Mesenchymal stem cell (in vitro differentiated cells and primary cell): ENCODE results near the gene SLC35E1. TPM values are rescaled to one million over a fixed set of nuclear protein-coding genes. Genes with fewer than 3 reads are reported as not detected.

Experiments
- DNase-seq: peaks from one replicate; pipeline ENCODE4 v3.0.0-alpha.2; 2013
- H2AFZ ChIP-seq: one replicate; pipeline ENCODE4 v1.6.1; 2013; ENCODE audit warnings: low read depth, mild to moderate bottlenecking, control low read depth, inconsistent platforms, low read length, moderate library complexity
- H2AK5ac ChIP-seq: 2 replicates; pipeline ENCODE4 v1.6.1; 2013; ENCODE audit warnings: low read length, moderate library complexity, mild to moderate bottlenecking, inconsistent platforms; ENCODE audit not compliant: severe bottlenecking
- H2BK120ac ChIP-seq: one replicate; pipeline ENCODE4 v1.6.1; 2013; ENCODE audit warnings: low read depth, mild to moderate bottlenecking, inconsistent platforms, low read length, moderate library complexity
- H2BK12ac ChIP-seq, 2 experiments: one replicate each; pipeline ENCODE4 v1.6.1; 2013; ENCODE audit warnings: inconsistent platforms in 2 of 2, low read length in 2 of 2, mild to moderate bottlenecking in 2 of 2, moderate library complexity in 2 of 2, control low read depth in 1 of 2
- H2BK15ac ChIP-seq: one replicate; pipeline ENCODE4 v1.6.1; 2013; ENCODE audit warnings: mild to moderate bottlenecking, low read depth, inconsistent platforms; ENCODE audit not compliant: poor library complexity, severe bottlenecking
- H2BK5ac ChIP-seq: 2 replicates; pipeline ENCODE4 v1.6.1; 2013; ENCODE audit warnings: low read depth, mild to moderate bottlenecking, low read length, control low read depth, inconsistent platforms; ENCODE audit not compliant: poor library complexity, severe bottlenecking
- H3K14ac ChIP-seq, 2 experiments: one replicate each; pipeline ENCODE4 v1.6.1; 2013; ENCODE audit warnings: inconsistent platforms in 2 of 2, low read length in 2 of 2, control low read depth in 1 of 2, mild to moderate bottlenecking in 1 of 2, moderate library complexity in 1 of 2
- H3K18ac ChIP-seq, 2 experiments: one replicate each; pipeline ENCODE4 v1.6.1; 2013; ENCODE audit warnings: inconsistent platforms in 2 of 2, low read length in 2 of 2, control low read depth in 1 of 2, low read depth in 1 of 2, mild to moderate bottlenecking in 1 of 2
- H3K23ac ChIP-seq, 2 experiments: one replicate each; pipeline ENCODE4 v1.6.1; 2013; ENCODE audit warnings: inconsistent platforms in 2 of 2, low read length in 2 of 2, mild to moderate bottlenecking in 2 of 2, moderate library complexity in 2 of 2, control low read depth in 1 of 2
- H3K27ac ChIP-seq: 2 replicates; pipeline ENCODE4 v1.5.1; 2013; ENCODE audit warnings: mild to moderate bottlenecking, moderate library complexity, low read length, control low read depth, inconsistent platforms; ENCODE audit not compliant: poor library complexity, severe bottlenecking
- H3K27me3 ChIP-seq, 2 experiments: 2 replicates each; pipeline versions ENCODE4 v1.6.1 to v1.7.0; 2013; ENCODE audit warnings: low read length in 2 of 2, mild to moderate bottlenecking in 2 of 2, moderate library complexity in 2 of 2, control low read depth in 1 of 2, inconsistent platforms in 1 of 2; ENCODE audit not compliant: control insufficient read depth in 1 of 2, insufficient read depth in 1 of 2
- H3K36me3 ChIP-seq, 2 experiments: 2 replicates each; pipeline versions ENCODE4 v1.6.1 to v1.7.0; 2013; ENCODE audit warnings: low read length in 2 of 2, control low read depth in 1 of 2, inconsistent platforms in 1 of 2, low read depth in 1 of 2, mild to moderate bottlenecking in 1 of 2; ENCODE audit not compliant: insufficient read depth in 2 of 2, control insufficient read depth in 1 of 2
- H3K4ac ChIP-seq, 2 experiments: one replicate each; pipeline ENCODE4 v1.6.1; 2013; ENCODE audit warnings: inconsistent platforms in 2 of 2, low read length in 2 of 2, mild to moderate bottlenecking in 2 of 2, moderate library complexity in 2 of 2, control low read depth in 1 of 2, low read depth in 1 of 2
- H3K4me1 ChIP-seq: 2 replicates; pipeline ENCODE4 v1.6.1; 2013; ENCODE audit warnings: low read depth, low read length, control low read depth; ENCODE audit not compliant: control insufficient read depth, insufficient read depth
- H3K4me2 ChIP-seq: 2 replicates; pipeline ENCODE4 v1.6.1; 2013; ENCODE audit warnings: low read length, mild to moderate bottlenecking, inconsistent platforms; ENCODE audit not compliant: poor library complexity, severe bottlenecking
- H3K4me3 ChIP-seq, 2 experiments: 2 replicates each; pipeline versions ENCODE4 v1.5.1 to v1.7.0; 2013; ENCODE audit warnings: low read length in 2 of 2, mild to moderate bottlenecking in 2 of 2, control low read depth in 1 of 2, low read depth in 1 of 2; ENCODE audit not compliant: insufficient read depth in 1 of 2
- H3K79me1 ChIP-seq: replicated peaks from 2 replicates; pipeline ENCODE4 v1.6.1; 2013; ENCODE audit warnings: mild to moderate bottlenecking, control low read depth, low read length, inconsistent platforms; ENCODE audit not compliant: poor library complexity, severe bottlenecking
- H3K9ac ChIP-seq: 2 replicates; pipeline ENCODE4 v1.7.0; 2013; ENCODE audit warnings: mild to moderate bottlenecking, low read length, moderate library complexity
- H3K9me3 ChIP-seq: 2 replicates; pipeline ENCODE4 v1.7.0; 2013; ENCODE audit warnings: mild to moderate bottlenecking, low read length; ENCODE audit not compliant: control insufficient read depth
- H4K8ac ChIP-seq: one replicate; pipeline ENCODE4 v1.6.1; 2013; ENCODE audit warnings: inconsistent platforms, mild to moderate bottlenecking, low read length, moderate library complexity
- H4K91ac ChIP-seq: one replicate; pipeline ENCODE4 v1.6.1; 2013; ENCODE audit warnings: mild to moderate bottlenecking, low read length, inconsistent platforms
- WGBS: methylation state at CpG from one replicate; pipeline ENCODE4 v1.1.7; 2013; ENCODE audit warnings: mixed read lengths; 5-methylcytosine and 5-hydroxymethylcytosine counted together
- small RNA-seq: library from polyadenylated mRNA; stranded (forward); fragments of <200 nt; extraction: miRNeasy Mini kit (QIAGEN cat#:217004); gene quantifications from one replicate; pipeline ENCODE3, GENCODE V24; 2013; ENCODE audit warnings: low read depth

Gene SLC35E1

DNA sequence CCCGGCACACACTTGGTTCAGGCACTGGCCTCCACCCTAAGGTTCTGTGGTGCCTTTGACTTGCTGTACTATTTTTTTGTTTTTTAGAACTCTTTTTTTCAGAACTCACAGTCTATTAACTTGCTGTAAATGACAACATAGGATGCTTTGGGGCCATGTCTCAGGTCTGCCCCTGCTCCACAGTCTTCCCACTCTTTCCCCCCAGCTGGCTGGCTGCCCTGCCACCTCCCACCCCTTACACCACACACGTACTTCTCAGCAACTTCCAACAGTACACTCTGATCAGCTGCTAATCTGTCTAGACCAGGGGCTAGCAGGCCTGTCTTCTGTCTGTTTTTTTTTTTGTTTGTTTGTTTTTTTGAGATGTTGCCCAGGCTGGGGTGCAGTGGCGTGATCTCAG lies 67.9 kb downstream of the SLC35E1 start:
- Histone ChIP-seq H4K8ac (no peak overlapping the region), H3K4me2 (no peak overlapping the region), H3K36me3 (peaks cover 45 to 50% of the 10 kb centered on the region in 2 experiments), H3K9me3 (no peaks in the 10 kb centered on the region), H3K14ac (no peak overlapping the region), H3K18ac (no peak overlapping the region), H3K4ac (no peak overlapping the region), H2BK12ac (no peak overlapping the region), H4K91ac (no peak overlapping the region), H3K27ac (no peak overlapping the region), H3K23ac (no peak overlapping the region), H3K4me3 (no peak overlapping the region), H2AK5ac (no peak overlapping the region), H2BK15ac (no peak overlapping the region), H2BK5ac (no peak overlapping the region), H3K79me1 (peaks cover 17% of the 10 kb centered on the region), H3K27me3 (no peaks in the 10 kb centered on the region), H3K9ac (no peak overlapping the region), H2BK120ac (no peak overlapping the region), H3K4me1 (peaks cover 2% of the 10 kb centered on the region), H2AFZ (no peak overlapping the region)
- DNase-seq = no peak
- 96% methylated on average over 3 of the region's 3 CpGs for WGBS

Small RNAs within 50 kb of the gene (small RNA-seq; reads per million reads assigned to genes)
- gene RN7SL146P = not detected
